GM21515 (cell line): ENCODE measurements around the gene FXYD1.
"Not testable (repeated sequence)": the region's sequence is repeated elsewhere in the genome, so short reads cannot be mapped to it uniquely, and the experiment has no call there.

Experiments used
- ATAC-seq: cut with Tn5 transposase; IDR thresholded peaks from one replicate; pipeline ENCODE4 v1.9.1; 2021; ENCODE audit not compliant: unreplicated experiment

Gene FXYD1

DNA sequence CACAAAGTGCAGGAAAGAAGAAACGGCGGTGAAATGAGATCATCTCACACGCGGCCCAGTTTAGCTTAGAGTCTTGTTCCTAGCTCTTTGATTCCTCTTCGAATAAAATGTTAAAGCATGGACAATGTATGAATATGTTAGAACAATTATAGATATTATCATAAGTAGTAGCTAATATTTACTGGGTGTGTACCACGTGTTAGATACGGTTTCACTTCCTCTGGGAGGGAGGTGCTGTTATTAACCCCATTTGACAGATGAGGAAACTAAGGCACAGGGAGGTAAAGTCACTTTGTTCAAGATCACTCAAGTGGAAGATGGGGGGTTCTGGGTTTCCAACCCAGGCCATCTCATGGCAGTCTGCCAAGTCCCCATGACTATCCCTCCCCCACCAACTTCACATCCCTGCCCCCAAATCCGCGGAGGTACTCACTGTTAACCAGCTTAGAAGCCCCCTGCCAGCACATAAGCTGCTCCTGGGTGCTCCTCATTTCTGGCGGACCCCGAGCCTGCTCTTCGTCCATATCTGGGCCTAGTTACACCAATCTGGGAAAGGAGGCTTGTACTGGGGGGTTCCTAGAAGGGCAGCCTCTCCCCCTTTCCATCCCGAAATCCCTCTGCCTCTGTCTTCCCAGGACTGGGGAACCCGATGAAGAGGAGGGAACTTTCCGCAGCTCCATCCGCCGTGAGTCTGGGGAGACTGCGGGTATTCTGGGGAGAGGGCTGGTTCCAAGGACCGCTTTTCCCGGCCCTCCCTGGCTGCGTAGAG is 3.4 kb downstream of the FXYD1 start:
- no peak for ATAC-seq

DNA sequence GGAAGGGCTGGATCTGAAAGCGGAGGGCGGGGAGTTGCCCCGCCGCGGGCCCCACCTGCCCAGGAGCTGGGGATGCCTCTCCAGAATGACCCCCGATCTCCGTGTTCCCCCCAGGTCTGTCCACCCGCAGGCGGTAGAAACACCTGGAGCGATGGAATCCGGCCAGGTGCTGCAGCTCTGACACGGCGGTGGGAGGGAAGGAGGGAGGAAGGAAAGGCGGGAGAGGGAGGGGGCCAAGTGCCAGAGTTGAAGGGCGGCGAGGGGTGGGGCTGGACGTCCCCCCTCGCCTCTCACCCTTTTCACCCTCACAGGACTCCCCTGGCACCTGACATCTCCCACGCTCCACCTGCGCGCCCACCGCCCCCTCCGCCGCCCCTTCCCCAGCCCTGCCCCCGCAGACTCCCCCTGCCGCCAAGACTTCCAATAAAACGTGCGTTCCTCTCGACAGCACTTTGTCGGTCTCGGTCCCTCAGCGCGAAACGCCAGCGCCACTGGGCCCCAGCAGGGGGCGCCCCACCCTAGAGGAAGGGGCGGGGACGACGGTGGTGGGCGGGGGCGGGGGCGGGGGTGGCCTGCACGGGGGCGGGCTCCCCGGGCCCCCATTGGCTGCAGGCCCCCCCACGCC is 4.1 kb downstream of the FXYD1 start:
- ATAC-seq, result no peak

DNA sequence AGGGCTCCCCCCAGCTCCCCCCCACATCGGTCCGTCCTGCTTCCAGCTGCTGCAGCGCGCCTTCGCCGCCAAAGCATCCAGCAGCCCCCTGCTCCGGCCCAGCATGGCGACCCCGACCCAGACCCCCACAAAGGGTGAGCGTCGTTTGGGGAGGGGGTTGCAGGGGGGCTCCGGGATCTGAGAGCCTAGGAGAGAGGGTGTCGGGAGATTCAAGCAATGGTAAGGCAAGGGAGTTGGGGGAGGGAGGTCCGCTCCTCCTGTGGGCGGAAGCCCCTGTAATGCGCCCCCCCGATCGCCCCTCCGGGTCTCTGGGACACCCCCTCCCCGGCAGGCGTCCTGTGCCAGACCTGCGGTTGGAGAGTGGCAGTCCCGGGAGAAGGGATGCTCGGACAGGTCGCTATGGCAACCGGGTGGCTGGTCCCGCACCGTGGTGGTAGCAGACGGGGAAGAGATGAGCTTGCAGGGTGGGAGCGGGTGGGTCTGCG is 4.6 kb downstream of the FXYD1 start, which contains the start of gene FXYD7:
TSS of gene FXYD7 (plus strand) at position 25 of the 485 bp plus-strand sequence. CDS start at position 104, 79 bp downstream.
- no peak for ATAC-seq

DNA sequence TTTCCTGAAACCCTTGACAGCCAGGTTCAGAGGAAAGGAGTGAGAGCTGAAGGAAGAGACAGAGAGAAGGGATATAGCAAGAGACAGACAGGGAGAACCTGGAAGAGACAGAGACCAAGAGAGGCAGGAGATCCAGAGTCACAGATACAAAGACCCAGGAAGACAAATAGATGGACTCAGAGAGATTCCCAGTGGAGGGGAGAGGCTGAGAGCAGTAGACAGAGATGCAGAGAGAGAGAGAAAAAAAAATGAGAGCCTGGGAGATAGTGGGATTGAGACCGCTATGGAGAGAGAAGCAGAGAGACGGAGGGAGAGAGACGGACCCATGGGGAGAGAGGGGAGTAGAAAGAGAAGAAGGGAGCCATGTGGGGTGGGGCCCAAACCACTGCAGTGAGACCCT is 5.2 kb downstream of the FXYD1 start:
- no peak for ATAC-seq

DNA sequence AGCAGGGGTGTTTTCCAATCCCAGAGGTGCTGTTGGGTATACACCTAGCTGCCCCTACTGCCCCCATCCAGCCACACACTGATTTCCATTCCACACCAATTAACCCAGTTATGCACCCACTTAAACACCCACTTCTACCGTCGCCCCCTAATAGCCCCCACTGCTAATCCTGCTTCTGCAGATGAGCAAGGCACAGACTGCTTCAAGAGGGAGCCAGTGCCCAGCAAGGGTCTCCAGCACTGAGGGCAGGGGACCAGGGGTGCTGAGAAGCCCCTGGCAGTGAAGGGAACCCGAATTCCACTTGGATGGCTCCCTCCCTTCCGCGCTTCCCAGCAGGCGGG is 5.6 kb downstream of the FXYD1 start:
- no peak for ATAC-seq

DNA sequence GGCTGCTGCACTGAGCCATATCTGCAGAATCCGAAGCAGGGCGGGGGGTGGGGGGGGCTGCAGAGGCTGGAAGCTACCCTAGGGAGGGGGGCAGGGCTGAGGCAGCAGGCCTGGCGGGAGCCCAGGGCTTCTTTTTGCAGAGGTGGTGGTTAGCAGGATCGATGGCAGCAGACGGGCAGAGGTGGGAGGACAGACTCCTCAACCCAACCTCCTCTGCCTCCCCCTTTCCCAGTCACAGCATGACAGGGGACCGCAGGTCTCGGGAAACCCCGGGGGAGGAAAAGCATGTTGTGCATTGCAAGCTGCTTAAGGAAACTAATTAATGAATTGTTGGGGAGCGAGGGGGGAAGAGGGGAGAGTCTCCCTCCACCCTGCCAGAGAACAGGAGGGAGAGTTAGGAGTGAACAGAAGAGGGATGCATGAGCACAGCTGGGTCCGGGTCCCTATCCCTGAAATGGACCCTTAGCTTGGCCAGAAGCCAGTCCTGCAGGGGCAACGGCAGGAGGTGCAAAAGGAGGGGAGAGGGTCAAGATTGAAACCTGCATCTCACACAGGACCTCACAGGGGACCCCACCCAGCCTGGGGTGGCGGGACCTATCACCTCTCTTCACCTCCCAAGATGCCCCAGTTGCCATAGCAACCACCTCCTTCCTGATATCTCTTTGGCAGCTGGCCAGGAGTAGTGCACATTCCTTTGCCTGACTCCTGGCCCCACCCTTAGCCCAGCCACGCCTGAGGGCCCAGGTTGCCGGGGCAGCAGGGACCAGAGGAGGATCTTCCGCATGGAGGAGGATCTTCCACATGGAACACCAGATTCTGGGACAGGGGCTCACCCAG is 6.2 kb downstream of the FXYD1 start:
- no peak for ATAC-seq

DNA sequence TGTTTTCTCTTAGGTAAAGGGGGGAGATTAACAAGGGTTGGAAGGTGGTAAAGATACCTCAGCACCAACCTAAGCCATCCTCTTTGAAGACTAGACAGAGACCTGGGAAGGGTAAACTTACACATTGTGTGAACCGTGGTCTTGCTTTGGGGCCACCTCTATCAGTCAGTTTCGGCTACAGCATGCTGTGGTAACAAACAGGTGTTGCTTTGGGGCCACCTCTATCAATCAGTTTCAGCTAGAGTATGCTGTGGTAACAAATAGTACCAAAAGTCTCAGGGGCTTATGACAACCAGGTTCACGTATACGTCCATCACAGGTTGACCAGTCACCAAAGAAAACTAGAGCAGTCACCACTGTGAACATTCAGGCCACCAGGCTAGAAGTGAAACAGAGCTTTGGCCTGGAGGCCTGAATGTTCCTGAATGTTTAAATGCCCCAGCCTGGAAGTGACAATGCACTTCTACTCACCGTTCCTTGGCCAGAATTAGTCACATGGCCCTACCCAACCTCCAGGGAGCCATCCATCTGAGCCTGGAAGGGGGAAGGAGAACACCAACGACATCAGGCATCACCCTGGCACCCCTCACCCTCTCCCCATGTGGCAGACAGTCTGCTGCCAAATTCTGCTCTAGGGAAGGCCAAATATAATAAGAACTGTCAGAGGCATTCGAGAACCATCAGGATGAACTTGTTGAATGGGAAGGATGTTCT is 8.3 kb downstream of the FXYD1 start:
- ATAC-seq, result no peak

DNA sequence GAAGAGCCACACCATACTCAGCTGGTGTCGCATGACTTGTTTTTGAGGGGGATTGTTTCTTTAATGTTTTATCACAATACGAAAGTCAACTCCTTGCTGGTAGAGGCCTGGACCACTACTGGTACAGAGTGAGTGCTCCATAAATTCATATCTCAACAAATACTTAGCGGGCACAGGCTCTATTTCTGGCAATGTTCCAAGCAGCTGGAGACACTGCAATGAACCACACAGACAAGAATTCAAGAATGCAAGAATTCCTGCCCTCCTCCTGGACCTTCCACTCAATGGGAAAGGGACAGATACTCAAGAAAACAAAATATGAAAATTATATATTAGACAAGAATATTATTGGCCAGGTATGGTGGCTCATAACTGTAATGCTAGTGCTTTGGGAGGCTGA is 10.8 kb downstream of the FXYD1 start:
- ATAC-seq, result no peak

DNA sequence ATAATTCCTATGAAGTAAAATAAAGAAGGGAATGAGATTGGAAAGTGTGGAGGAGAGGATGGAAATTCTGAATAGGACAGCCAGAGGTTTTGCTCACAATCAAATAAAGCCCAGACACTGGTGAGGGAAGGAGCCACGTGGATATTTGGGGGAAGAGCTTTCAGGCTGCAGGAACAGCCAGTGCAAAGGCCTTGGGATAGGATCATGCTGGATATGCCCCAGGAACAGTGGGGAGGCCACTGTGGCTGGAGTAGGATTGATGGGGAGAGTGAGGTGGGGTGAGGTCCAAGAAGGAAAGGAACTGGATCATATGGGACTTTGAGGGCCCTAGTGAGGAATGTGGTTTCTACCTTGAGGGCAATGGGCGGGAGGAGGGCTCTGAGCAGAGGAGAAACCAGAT is 11.8 kb downstream of the FXYD1 start:
- no peak for ATAC-seq

DNA sequence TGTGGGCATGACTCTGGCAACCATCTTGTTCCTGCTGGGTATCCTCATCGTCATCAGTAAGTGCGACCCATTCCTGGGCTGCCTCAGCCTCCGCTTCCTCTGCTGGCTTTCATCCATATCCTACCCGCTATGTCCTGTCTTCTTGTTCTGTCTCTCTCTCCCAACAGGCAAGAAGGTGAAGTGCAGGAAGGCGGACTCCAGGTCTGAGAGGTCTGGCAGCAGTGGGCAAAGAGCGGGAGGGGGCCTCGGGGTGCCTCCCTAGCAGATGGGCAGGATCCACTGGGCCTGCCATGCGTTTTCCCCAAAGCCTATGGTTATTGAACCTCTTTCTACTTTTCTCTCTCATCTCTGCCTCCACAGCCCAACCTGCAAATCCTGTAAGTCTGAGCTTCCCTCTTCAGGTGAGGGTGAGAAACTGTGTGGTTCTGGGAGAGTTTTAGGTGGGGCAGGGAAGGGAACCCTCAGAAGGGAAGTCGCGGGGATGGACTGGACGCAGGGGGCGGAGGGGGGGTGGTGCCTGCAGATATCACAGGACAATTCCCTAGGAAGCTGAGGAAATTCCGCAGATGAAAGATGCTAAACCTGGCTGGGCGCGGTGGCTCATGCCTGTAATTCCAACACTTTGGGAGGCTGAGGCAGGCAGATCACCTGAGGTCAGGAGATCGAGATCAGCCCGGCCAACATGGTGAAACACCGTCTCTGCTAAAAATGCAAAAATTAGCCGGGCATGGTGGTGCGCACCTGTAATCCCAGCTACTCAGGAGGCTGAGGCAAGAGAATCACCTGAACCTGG is 12.8 kb downstream of the FXYD1 start:
- ATAC-seq, result no peak

DNA sequence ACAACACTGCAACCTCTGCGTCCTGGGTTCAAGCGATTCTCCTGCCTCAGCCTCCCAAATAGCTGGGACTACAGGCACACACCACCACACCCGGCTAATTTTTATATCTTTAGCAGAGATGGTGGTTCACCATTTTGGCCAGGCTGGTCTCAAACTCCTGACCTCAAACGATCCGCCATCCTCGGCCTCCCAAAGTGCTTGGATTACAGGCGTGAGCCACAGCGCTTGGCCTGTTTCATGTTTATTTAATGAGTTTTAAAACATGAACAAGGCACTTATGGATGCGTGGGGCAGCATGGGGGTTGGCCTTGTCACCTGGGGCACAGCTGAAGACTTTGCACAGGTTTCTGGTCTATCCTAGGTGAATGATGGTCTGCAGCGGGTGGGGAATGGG is 14.5 kb downstream of the FXYD1 start:
- not testable (repeated sequence) for ATAC-seq

DNA sequence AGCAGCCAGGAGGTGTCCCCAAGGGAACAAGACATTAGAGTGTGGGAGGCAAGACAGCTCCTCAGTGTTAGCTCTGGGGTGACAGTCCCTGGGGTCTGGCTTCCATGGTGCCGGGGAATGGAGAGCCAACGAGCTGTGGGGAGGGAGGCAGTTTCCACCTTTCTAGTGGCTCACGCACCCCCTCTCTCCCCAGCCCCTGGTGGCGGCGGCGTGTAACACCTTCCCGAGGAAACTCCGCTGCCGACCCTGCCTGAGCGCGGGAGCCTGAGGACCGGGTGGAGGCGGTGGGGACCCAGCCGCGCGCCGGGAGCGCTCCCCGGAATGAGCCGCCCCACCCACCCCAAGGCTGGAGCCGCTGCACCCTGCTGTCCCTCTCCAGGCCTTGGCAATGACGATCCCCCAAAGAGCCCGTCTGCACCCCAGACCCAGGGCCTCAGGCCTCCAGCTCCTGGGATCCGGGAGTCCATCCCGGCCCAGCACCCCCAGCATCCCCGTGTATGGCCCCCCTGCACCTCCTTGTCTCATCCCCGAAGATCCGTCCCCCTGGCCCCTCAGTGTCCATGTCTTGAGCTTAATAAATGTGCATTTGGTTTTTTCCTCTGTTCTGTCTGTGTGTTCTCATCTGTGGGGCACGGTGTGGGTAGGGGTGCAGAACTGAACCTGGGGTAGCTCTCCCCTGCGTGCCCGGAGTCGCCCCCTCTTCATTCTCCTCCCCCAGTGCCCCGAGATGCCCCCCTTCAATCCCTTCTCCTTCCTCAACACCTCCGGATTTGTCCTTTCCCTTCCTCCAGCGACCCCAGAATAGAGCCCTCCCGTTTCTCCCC is 15.3 kb downstream of the FXYD1 start:
- ATAC-seq, result no peak

DNA sequence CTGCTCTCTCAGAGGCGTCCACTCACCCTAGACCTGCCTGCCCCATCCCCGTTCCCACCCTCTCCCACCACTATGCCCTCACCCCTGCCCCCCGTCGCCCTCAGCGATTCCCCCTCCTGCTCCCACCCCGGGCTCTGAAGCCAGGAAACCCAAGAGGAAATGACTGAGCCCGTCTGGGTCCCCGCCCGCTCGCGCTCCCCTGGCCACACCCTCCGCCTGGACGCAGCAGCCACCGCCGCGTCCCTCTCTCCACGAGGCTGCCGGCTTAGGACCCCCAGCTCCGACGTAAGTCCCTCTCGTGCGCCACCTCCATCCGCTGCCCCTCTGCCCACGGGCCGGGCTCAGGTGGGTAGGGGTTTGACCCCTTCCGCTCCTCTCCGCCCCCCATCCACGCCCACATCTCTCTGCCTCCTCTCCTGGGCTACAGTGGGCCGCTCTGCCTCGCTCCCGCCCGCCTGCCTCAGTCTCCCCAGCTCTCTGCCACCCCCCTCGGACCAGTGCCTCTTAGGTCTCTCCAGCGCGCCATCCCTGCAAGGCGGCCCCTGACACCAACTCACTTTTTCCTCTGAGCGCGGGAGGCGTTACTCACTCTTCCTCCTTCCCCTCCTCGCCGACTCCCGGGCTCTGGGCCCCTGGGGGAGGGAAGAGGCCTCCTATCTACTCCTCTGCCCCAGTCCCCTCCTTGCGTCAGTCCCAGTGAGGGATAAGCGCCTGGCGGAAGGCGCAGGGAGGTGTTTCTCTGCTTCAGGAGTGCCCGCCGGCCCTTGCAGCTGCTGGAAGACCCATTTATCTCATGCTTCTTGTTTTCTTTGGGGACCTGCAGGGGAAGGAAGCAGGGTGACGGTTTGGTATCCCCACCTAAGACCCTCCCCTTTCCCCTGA is 16.1 kb downstream of the FXYD1 start, which contains the start of gene FXYD5:
TSS of gene FXYD5 (plus strand) at position 211 of the 882 bp plus-strand sequence. CDS start 816 bp downstream, outside the sequence.
- no peak for ATAC-seq

DNA sequence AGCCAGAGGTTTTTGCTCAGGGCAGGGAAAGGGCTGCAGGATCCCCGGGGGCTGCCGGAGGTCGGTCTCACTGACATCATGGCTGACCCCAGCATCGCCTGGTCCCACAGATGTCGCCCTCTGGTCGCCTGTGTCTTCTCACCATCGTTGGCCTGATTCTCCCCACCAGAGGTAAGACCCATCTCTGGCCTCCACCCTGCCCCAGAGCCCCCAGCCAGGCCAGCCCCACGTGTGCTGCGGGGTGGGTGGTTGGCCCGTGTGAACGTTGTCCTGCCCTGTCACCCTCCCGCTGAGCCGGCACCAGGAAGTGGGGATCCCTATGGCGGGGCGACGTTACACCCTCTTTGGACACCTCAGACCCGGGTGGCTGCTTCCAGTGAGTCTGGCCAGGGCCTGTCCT is 16.8 kb downstream of the FXYD1 start:
- no peak for ATAC-seq

DNA sequence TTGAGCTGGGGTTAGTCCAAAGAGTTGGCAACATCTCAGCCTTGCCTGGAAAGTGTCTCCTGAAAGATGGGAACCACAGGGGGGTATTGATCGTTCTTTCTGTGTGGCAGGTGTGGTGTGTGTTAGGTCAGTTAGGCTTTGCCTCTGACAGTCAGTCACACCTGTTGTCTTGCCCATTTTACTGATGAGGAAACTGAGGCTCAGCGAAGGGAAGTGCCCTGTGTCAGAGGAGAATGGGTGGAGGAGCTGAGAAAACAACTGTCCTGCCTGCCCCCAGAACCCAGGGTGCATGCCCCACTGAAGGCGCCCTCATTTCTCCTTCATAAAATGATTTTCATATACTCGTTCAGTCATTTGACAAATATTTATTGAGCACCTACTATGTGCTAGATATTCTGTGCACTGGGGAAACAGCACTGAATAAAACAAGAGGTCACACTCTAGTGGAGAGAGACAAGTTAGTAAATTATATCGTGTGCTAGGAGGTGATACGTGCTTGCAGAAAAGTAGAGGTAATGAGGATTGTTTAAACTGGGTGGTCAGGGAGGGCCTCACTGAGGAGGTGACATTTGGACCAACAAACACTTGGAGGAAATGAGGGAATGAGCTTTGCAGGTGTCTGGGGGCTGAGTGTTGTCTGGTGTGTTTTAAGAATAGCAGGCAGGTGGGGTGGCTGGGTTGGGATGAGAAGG is 17.5 kb downstream of the FXYD1 start:
- no peak for ATAC-seq

DNA sequence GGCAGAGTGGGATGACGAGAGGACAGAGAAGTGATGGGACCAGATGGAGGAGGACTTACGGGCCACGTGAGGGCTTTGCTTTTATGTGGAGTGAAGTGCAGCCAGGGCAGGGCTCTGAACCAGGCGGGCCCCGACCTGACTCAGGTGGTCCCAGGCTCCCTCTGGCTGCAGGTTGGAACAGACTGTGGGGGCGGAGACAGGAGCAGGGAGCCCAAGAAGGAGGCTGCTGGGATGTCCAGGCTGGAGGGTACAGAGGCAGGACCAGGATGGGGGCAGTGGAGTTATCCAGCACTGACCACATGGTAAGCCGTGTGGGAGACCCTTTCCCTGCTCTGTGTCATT is 18.0 kb downstream of the FXYD1 start:
- no peak for ATAC-seq

DNA sequence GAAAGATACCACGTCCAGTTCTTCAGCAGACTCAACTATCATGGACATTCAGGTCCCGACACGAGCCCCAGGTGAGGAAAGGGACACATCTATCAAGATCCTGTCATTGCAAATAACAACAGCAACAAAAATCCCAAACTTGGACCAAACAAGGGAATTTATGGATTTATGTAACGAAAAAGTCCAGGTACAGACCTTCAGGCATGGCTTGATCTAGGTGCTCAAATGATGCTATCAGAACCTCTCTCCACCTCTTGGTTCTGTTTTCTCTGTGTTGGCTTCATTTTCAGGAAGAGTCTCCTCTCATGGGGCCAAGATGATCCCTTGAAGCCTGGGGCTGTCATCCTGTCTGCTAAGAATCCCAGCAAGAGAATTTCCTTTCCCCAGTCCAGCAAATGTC is 18.8 kb downstream of the FXYD1 start:
- ATAC-seq, result no peak

DNA sequence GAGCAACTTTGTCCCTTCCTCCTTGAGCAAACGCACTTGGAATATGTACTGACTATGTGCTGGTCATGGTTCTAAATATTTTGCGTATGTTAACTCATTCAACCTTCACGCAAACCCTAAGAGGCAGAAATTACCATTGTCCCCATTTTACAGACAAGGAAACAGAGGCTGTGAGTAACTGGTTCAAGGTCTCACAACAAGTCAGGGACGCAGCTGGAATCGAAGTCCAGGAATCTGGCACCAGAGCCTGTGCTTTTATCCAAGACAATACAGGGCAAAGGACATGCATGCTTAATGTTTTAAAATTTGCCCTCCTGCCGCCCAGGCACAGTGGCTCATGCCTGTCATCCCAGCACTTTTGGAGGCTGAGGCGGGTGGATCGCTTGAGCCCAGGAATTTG is 21.0 kb downstream of the FXYD1 start:
- no peak for ATAC-seq
